ENCODE measurements around the gene ZFP1. TPM values are rescaled to one million over a fixed set of nuclear protein-coding genes. Genes with fewer than 3 reads are reported as not detected.

ZFP1 gene
- total RNA-seq, 1 experiment from 2014 or later, result 15.3 TPM

- no peaks in the 10 kb centered on the region; the same call in 1 of the 2 replicates for H3K27me3 Mint-ChIP-seq (ENCODE audit: low read depth)
- Histone ChIP-seq H3K27ac (ENCODE audit: insufficient read length, low read depth, low read length) (no peak overlapping the region), H3K23ac (ENCODE audit: insufficient read length, low read depth, low read length) (no peak overlapping the region), H2AK5ac (ENCODE audit: insufficient read length, low read length) (no peak overlapping the region), H2BK12ac (ENCODE audit: insufficient read length, low read depth, low read length) (no peak overlapping the region), H3K14ac (ENCODE audit: insufficient read depth, low read length) (no peak overlapping the region), H3K4ac (ENCODE audit: low read depth, low read length) (no peak overlapping the region), H2BK5ac (ENCODE audit: insufficient read length, low read length) (no peak overlapping the region), H3K4me1 (ENCODE audit: insufficient read depth, low read length) (peaks cover 13% of the 10 kb centered on the region; the same call in 1 of the 2 replicates), H4K91ac (ENCODE audit: insufficient read length, low read depth, low read length) (no peak overlapping the region), H3K27me3 (ENCODE audit: insufficient read depth, low read length) (no peaks in the 10 kb centered on the region), H2BK15ac (ENCODE audit: low read depth, low read length) (no peak overlapping the region), H2BK120ac (ENCODE audit: low read depth, low read length, poor library complexity, severe bottlenecking) (no peak overlapping the region), H3K9me3 (ENCODE audit: control insufficient read depth, low read depth, low read length) (no peaks in the 10 kb centered on the region), H3K79me1 (ENCODE audit: insufficient read depth, low read depth, low read length, poor library complexity, severe bottlenecking) (no peaks in the 10 kb centered on the region), H4K8ac (replicated peaks; ENCODE audit: insufficient read length, low read depth, low read length) (no peak overlapping the region), H3K4me2 (ENCODE audit: insufficient read depth, insufficient read length, low read length) (no peak overlapping the region), H3K9ac (ENCODE audit: extremely low read depth, insufficient read length, low read length) (no peak overlapping the region), H4K20me1 (ENCODE audit: control insufficient read depth, insufficient read depth, insufficient read length) (peaks cover 3% of the 10 kb centered on the region), H2BK20ac (ENCODE audit: low read depth, low read length, poor library complexity, severe bottlenecking) (no peak overlapping the region), H4K5ac (ENCODE audit: insufficient read length, low read depth, low read length) (no peak overlapping the region), H3K79me2 (ENCODE audit: insufficient read depth, low read length) (0 out of 2 replicates have a peak, but pooled peaks cover 1% of the 10 kb centered on the region), H3K56ac (ENCODE audit: insufficient read length, low read depth, low read length) (no peak overlapping the region), H3K23me2 (ENCODE audit: insufficient read length, low read depth, low read length, poor library complexity, severe bottlenecking) (no peaks in the 10 kb centered on the region), H3T11ph (ENCODE audit: low read length) (no peak overlapping the region), H2AFZ (ENCODE audit: low read length) (no peak overlapping the region), H3K18ac (ENCODE audit: insufficient read length, low read depth, low read length) (no peak overlapping the region)
- peaks cover 19 to 36% (median 34%) of the 10 kb centered on the region in 3 experiments; a peak in 6 of 7 replicates for H3K36me3 Mint-ChIP-seq (ENCODE audit: insufficient read depth in 1 of 3, low read depth in 3 of 3)
- peak overlapping the region; percentile 4 to 53 (median 8); a peak in 3 of 7 replicates for H3K27ac Mint-ChIP-seq
- H3K4me3 Mint-ChIP-seq, result no peak overlapping the region
- no CpG with 5 or more reads among the region's 9 CpGs for WGBS (ENCODE audit: extremely low coverage, insufficient read length, low lambda C conversion rate)
- TF ChIP-seq, protein P1, sequence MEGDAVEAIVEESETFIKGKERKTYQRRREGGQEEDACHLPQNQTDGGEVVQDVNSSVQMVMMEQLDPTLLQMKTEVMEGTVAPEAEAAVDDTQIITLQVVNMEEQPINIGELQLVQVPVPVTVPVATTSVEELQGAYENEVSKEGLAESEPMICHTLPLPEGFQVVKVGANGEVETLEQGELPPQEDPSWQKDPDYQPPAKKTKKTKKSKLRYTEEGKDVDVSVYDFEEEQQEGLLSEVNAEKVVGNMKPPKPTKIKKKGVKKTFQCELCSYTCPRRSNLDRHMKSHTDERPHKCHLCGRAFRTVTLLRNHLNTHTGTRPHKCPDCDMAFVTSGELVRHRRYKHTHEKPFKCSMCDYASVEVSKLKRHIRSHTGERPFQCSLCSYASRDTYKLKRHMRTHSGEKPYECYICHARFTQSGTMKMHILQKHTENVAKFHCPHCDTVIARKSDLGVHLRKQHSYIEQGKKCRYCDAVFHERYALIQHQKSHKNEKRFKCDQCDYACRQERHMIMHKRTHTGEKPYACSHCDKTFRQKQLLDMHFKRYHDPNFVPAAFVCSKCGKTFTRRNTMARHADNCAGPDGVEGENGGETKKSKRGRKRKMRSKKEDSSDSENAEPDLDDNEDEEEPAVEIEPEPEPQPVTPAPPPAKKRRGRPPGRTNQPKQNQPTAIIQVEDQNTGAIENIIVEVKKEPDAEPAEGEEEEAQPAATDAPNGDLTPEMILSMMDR (conservative IDR thresholded peaks at IDR 0.05), result no peak
- no peaks in the 10 kb centered on the region; a peak in 1 of 5 replicates for H3K9me3 Mint-ChIP-seq
- peaks cover 37% of the 10 kb centered on the region in 2 experiments for H3K4me1 Mint-ChIP-seq
- DNase-seq, result peak; percentile 20
These were observed 45.7 kb upstream of the ZFP1 start for GRCh38 chr16:75102595-75102994.
